Peyer's patch (tissue), 4 donors: Measurements from ENCODE around the gene CCDC180. TPM values are rescaled to one million over a fixed set of nuclear protein-coding genes. Genes with fewer than 3 reads are reported as not detected.
A peak's percentile ranks its signal among the peaks of the same experiment; 100 is the strongest.
"Not testable (repeated sequence)": the region's sequence is repeated elsewhere in the genome, so short reads cannot be mapped to it uniquely, and the experiment has no call there.

Source experiments
- DNase-seq, 3 donors: peaks; one replicate each; pipeline ENCODE4 v3.0.0-alpha.2; 2017 to 2019
- H3K27ac ChIP-seq, 4 donors: fragments of 200-600 bp; sonication (generic); one replicate each; pipeline ENCODE4 v1.5.1; 2016 to 2019
- H3K27me3 ChIP-seq, 2 donors: fragments of 200-600 bp; sonication (generic); one replicate each; pipeline ENCODE4 v1.5.1; 2019
- H3K36me3 ChIP-seq, 3 donors: fragments of 200-600 bp; sonication (generic); one replicate each; pipeline ENCODE4 v1.5.1; 2016 to 2019
- H3K4me1 ChIP-seq, 4 donors: fragments of 200-600 bp; sonication (generic); one replicate each; pipeline ENCODE4 v1.5.1; 2016 to 2019
- H3K4me3 ChIP-seq, 4 donors: fragments of 200-600 bp; sonication (generic); 1 replicate in 3 of 4; 2 replicates in 1 of 4; pipeline ENCODE4 v1.5.1; 2016 to 2019; ENCODE audit warnings: mild to moderate bottlenecking in 1 of 4
- H3K9me3 ChIP-seq, 4 donors: fragments of 200-600 bp; sonication (generic); one replicate each; pipeline ENCODE4 v1.5.1; 2016 to 2019; ENCODE audit warnings: mild to moderate bottlenecking in 1 of 4
- CTCF ChIP-seq, 6 experiments: fragments of 450-650 bp in 4 of 6; fragments of 200-600 bp in 2 of 6; sonication (generic) in 1 of 6; IDR thresholded peaks; one replicate each; pipeline ENCODE4 v1.5.1; 2017 to 2019; ENCODE audit warnings: antibody characterized with exemption in 6 of 6, mild to moderate bottlenecking in 3 of 6, moderate library complexity in 1 of 6
- POLR2A ChIP-seq, 2 donors: fragments of 450-650 bp; IDR thresholded peaks; one replicate each; pipeline ENCODE4 v1.5.1; 2017; ENCODE audit warnings: antibody characterized with exemption in 2 of 2, mild to moderate bottlenecking in 2 of 2, moderate library complexity in 2 of 2
- total RNA-seq, 4 donors: library from RNA; depleted of rRNA; stranded (reverse); fragments of >200 nt; gene quantifications; one replicate each; pipeline ENCODE4 v1.1.0, GENCODE V29; 2016

CCDC180 gene
- 10 to 100 TPM in 2 of 4 donors, 1 to 10 TPM in 2; 2.9 to 15.7 (median 8.4) TPM for total RNA-seq

GRCh38 chr9:97307500-97308163, at the start of gene CCDC180:
TSS of gene CCDC180 (plus strand) at chr9:97307659. CDS start at chr9:97308064, 405 bp downstream.
- Histone ChIP-seq H3K4me1 (peaks cover 0 to 7% (median 0%) of the 10 kb centered on the region in 4 donors), H3K27me3 (no peaks in the 10 kb centered on the region), H3K9me3 (no peaks in the 10 kb centered on the region), H3K4me3 (peak within 1 kb of the TSS in 1 of 4 donors; percentile 12), H3K36me3 (peaks cover 0 to 13% (median 0%) of the 10 kb centered on the region in 3 donors), H3K27ac (no peak within 1 kb of the TSS)
- DNase-seq = no peak
- TF ChIP-seq CTCF (IDR thresholded peaks at IDR 0.05) (no peak), POLR2A (IDR thresholded peaks at IDR 0.05) (no peak)

- H3K9me3 ChIP-seq, H3K36me3 ChIP-seq, DNase-seq, H3K4me1 ChIP-seq, H3K27ac ChIP-seq, H3K27me3 ChIP-seq, H3K4me3 ChIP-seq: not testable (repeated sequence)
Measured at GRCh38 chr9:97259834-97260514, 47.5 kb upstream of the CCDC180 start.

- Histone ChIP-seq H3K4me1 (no peaks in the 10 kb centered on the region), H3K27me3 (no peaks in the 10 kb centered on the region), H3K27ac (no peak overlapping the region), H3K9me3 (no peaks in the 10 kb centered on the region), H3K36me3 (no peaks in the 10 kb centered on the region), H3K4me3 (no peak overlapping the region)
- no peak for TF ChIP-seq POLR2A (IDR thresholded peaks at IDR 0.05)
- no peak for TF ChIP-seq CTCF (IDR thresholded peaks at IDR 0.05)
- DNase-seq = no peak
Measured at GRCh38 chr9:97271292-97271691, 36.2 kb upstream of the CCDC180 start.

GRCh38 chr9:97272072-97272471, 35.4 kb upstream of the CCDC180 start:
- Histone ChIP-seq H3K4me1 (no peaks in the 10 kb centered on the region), H3K4me3 (no peak overlapping the region), H3K9me3 (no peaks in the 10 kb centered on the region), H3K27ac (no peak overlapping the region), H3K36me3 (peaks cover 0 to 2% (median 0%) of the 10 kb centered on the region in 3 donors), H3K27me3 (no peaks in the 10 kb centered on the region)
- TF ChIP-seq CTCF (IDR thresholded peaks at IDR 0.05) (no peak), POLR2A (IDR thresholded peaks at IDR 0.05) (no peak)
- no peak for DNase-seq

- no peak for TF ChIP-seq CTCF (IDR thresholded peaks at IDR 0.05)
- no peak for TF ChIP-seq POLR2A (IDR thresholded peaks at IDR 0.05)
- Histone ChIP-seq H3K9me3 (no peaks in the 10 kb centered on the region), H3K4me1 (no peaks in the 10 kb centered on the region), H3K4me3 (no peak overlapping the region), H3K27ac (no peak overlapping the region), H3K36me3 (peaks cover 0 to 38% (median 0%) of the 10 kb centered on the region in 3 donors), H3K27me3 (no peaks in the 10 kb centered on the region)
- no peak for DNase-seq
Measured at GRCh38 chr9:97276310-97276852, 31.1 kb upstream of the CCDC180 start.

- no peak overlapping the region for H3K4me3 ChIP-seq
- H3K4me1 ChIP-seq = no peaks in the 10 kb centered on the region
- H3K27me3 ChIP-seq = no peaks in the 10 kb centered on the region
- H3K27ac ChIP-seq = no peak overlapping the region
- peaks cover 0 to 48% (median 0%) of the 10 kb centered on the region in 3 donors for H3K36me3 ChIP-seq
- no peaks in the 10 kb centered on the region for H3K9me3 ChIP-seq
- no peak for TF ChIP-seq CTCF (IDR thresholded peaks at IDR 0.05)
- TF ChIP-seq POLR2A (IDR thresholded peaks at IDR 0.05) = no peak
- DNase-seq = no peak
Measured at GRCh38 chr9:97277953-97278352, 29.5 kb upstream of the CCDC180 start.
